ENCODE measurements around the gene ANKRD22.
A peak's percentile ranks its signal among the peaks of the same experiment; 100 is the strongest.

ANKRD22 gene

GRCh38 chr10:88835910-88836221 lies 15.8 kb downstream of the ANKRD22 start:
- ATAC-seq: peak; percentile 50
- TF ChIP-seq PPARA (CRISPR knock-in tag; IDR thresholded peaks at IDR 0.05; ENCODE audit: borderline replicate concordance): no peak
- TF ChIP-seq PATZ1 (CRISPR knock-in tag; IDR thresholded peaks at IDR 0.05; ENCODE audit: borderline replicate concordance): no peak
- no peak for TF ChIP-seq TSHZ2 (CRISPR knock-in tag; IDR thresholded peaks at IDR 0.05)
- no peak for TF ChIP-seq ZNF565 (CRISPR knock-in tag; conservative IDR thresholded peaks at IDR 0.05; ENCODE audit: low read depth)
- no peak for TF ChIP-seq OSR1 (CRISPR knock-in tag; IDR thresholded peaks at IDR 0.05)
- no peak for TF ChIP-seq TCF4 (CRISPR knock-in tag; IDR thresholded peaks at IDR 0.05; ENCODE audit: borderline replicate concordance)

GRCh38 chr10:88835096-88835909 lies 16.3 kb downstream of the ANKRD22 start:
- no peak for TF ChIP-seq TCF4 (CRISPR knock-in tag; IDR thresholded peaks at IDR 0.05; ENCODE audit: borderline replicate concordance)
- no peak for TF ChIP-seq SNAI2 (CRISPR knock-in tag; IDR thresholded peaks at IDR 0.05)
- TF ChIP-seq CSRNP3 (CRISPR knock-in tag; IDR thresholded peaks at IDR 0.05): no peak
- no peak for TF ChIP-seq ZFP3 (CRISPR knock-in tag; IDR thresholded peaks at IDR 0.05)
- no peak for TF ChIP-seq ISL1 (CRISPR knock-in tag; IDR thresholded peaks at IDR 0.05)
- peak; percentile 99 for ATAC-seq

GRCh38 chr10:88833723-88834122 lies 17.9 kb downstream of the ANKRD22 start:
- TF ChIP-seq OSR1 (CRISPR knock-in tag; IDR thresholded peaks at IDR 0.05): no peak
- TF ChIP-seq CREB5 (CRISPR knock-in tag; IDR thresholded peaks at IDR 0.05; ENCODE audit: low read depth): no peak
- TF ChIP-seq ZFP30 (CRISPR knock-in tag; IDR thresholded peaks at IDR 0.05): no peak
- TF ChIP-seq PATZ1 (CRISPR knock-in tag; IDR thresholded peaks at IDR 0.05; ENCODE audit: borderline replicate concordance): no peak
- TF ChIP-seq CSDC2 (CRISPR knock-in tag; IDR thresholded peaks at IDR 0.05): no peak
- TF ChIP-seq ZFP3 (CRISPR knock-in tag; IDR thresholded peaks at IDR 0.05): no peak
- TF ChIP-seq ZNF70 (CRISPR knock-in tag; IDR thresholded peaks at IDR 0.05): no peak
- no peak for TF ChIP-seq ISL1 (CRISPR knock-in tag; IDR thresholded peaks at IDR 0.05)
- no peak for TF ChIP-seq TOX (CRISPR knock-in tag; IDR thresholded peaks at IDR 0.05; ENCODE audit: borderline replicate concordance)
- TF ChIP-seq ZC3H10 (CRISPR knock-in tag; IDR thresholded peaks at IDR 0.05): no peak
- no peak for TF ChIP-seq GLIS3 (CRISPR knock-in tag; IDR thresholded peaks at IDR 0.05)

GRCh38 chr10:88833156-88833555 lies 18.5 kb downstream of the ANKRD22 start:
- no peak for ATAC-seq
- TF ChIP-seq GLIS3 (CRISPR knock-in tag; IDR thresholded peaks at IDR 0.05) (no peak), ZNF565 (CRISPR knock-in tag; conservative IDR thresholded peaks at IDR 0.05; ENCODE audit: low read depth) (no peak), OSR1 (CRISPR knock-in tag; IDR thresholded peaks at IDR 0.05) (no peak), ZC3H10 (CRISPR knock-in tag; IDR thresholded peaks at IDR 0.05) (no peak), PATZ1 (CRISPR knock-in tag; IDR thresholded peaks at IDR 0.05; ENCODE audit: borderline replicate concordance) (no peak), TSHZ2 (CRISPR knock-in tag; IDR thresholded peaks at IDR 0.05) (no peak), ARNTL (CRISPR knock-in tag; IDR thresholded peaks at IDR 0.05; ENCODE audit: borderline replicate concordance, low read depth) (no peak), PPARA (CRISPR knock-in tag; IDR thresholded peaks at IDR 0.05; ENCODE audit: borderline replicate concordance) (no peak), TOX (CRISPR knock-in tag; IDR thresholded peaks at IDR 0.05; ENCODE audit: borderline replicate concordance) (no peak)

More at GRCh38 chr10:88833723-88834122, 17.9 kb downstream of the ANKRD22 start:
- no peak for ATAC-seq

Data from SK-N-SH treated with all-trans-retinoic acid at 6 μM for 48 hours (cell line).